B cell (primary cell): Measurements from ENCODE around the gene RGL1.

Experiments
- CTCF ChIP-seq: fragments of 200-600 bp; IDR thresholded peaks from one replicate; pipeline ENCODE4 v1.8.0; 2022; ENCODE audit warnings: antibody characterized with exemption, mild to moderate bottlenecking
- EZH2 ChIP-seq: IDR thresholded peaks from 2 replicates; pipeline ENCODE4 v1.6.1; 2012; ENCODE audit warnings: borderline replicate concordance, low read depth, mild to moderate bottlenecking, moderate library complexity, low read length; ENCODE audit not compliant: insufficient read depth, poor library complexity, severe bottlenecking

- no peak for TF ChIP-seq EZH2
- TF ChIP-seq CTCF: no peak
These were observed 87.5 kb downstream of the RGL1 start for GRCh38 chr1:183892351-183892793.
